Endothelial cell of umbilical vein (primary cell): Measurements from ENCODE around the gene MRPL55. TPM values are rescaled to one million over a fixed set of nuclear protein-coding genes. Genes with fewer than 3 reads are reported as not detected.

Source experiments
- BruUV-seq: library from RNA; stranded (reverse); fragments of 400-500 nt; replicated peaks from 2 replicates; lab custom pipeline; 2021; lab: Mats Ljungman, UMichigan
- CTCF ChIA-PET: fragments of 300-600, 350-600 bp; sonication (Branson Sonifier 250); formaldehyde crosslinking; loops from one replicate; lab custom pipeline; 2021; ENCODE audit warnings: antibody characterized with exemption, inconsistent platforms; lab: Charles Lee
- POLR2A ChIA-PET: fragments of 300-600, 350-600 bp; sonication (Branson Sonifier 250); formaldehyde crosslinking; loops from one replicate; lab custom pipeline; 2021; ENCODE audit warnings: antibody characterized with exemption, inconsistent platforms; lab: Charles Lee
- DNase-seq: peaks from one replicate; pipeline ENCODE4 v3.0.0-alpha.2; 2011; ENCODE audit warnings: low read depth, low spot score
- FAIRE-seq: peaks from 2 replicates; lab custom pipeline; 2011; peaks lifted over from hg19 to GRCh38; lab: Jason Lieb, UNC
- H2AFZ ChIP-seq: 2 replicates; pipeline ENCODE4 v1.6.0; 2012; ENCODE audit warnings: low read depth, low read length, control low read depth, inconsistent platforms
- H3K27ac ChIP-seq: 2 replicates; pipeline ENCODE4 v1.5.1; 2011; ENCODE audit warnings: low read depth, mild to moderate bottlenecking, control low read depth, low read length, moderate library complexity; ENCODE audit not compliant: insufficient read depth
- H3K27me3 ChIP-seq, 2 experiments: 2 replicates each; pipeline versions ENCODE4 v1.6.0 to v1.6.1; 2011; ENCODE audit warnings: low read length in 2 of 2, mixed read lengths in 1 of 2; ENCODE audit not compliant: control insufficient read depth in 2 of 2, insufficient read depth in 2 of 2
- H3K36me3 ChIP-seq, 2 experiments: 2 replicates in 1 of 2; 3 replicates in 1 of 2; pipeline ENCODE4 v1.5.1; 2011; ENCODE audit warnings: low read length in 2 of 2, mild to moderate bottlenecking in 1 of 2, moderate library complexity in 1 of 2; ENCODE audit not compliant: control insufficient read depth in 2 of 2, insufficient read depth in 2 of 2; ENCODE audit errors: extremely low read depth in 1 of 2
- H3K4me1 ChIP-seq: 3 replicates; pipeline ENCODE4 v1.5.1; 2011; ENCODE audit warnings: mild to moderate bottlenecking, low read length; ENCODE audit not compliant: control insufficient read depth, insufficient read depth; ENCODE audit errors: extremely low read depth
- H3K4me2 ChIP-seq: 2 replicates; pipeline ENCODE4 v1.6.1; 2011; ENCODE audit warnings: low read length, control low read depth, mixed read lengths; ENCODE audit not compliant: insufficient read depth
- H3K4me3 ChIP-seq, 3 experiments: fragments of 200-600 bp in 1 of 3; sonication (generic), shearing (Covaris generic) in 1 of 3; replicated peaks in 1 of 3; 2 replicates each; pipeline ENCODE4 v1.5.1; 2011 to 2016; ENCODE audit warnings: control low read depth in 3 of 3, low read length in 3 of 3, mild to moderate bottlenecking in 2 of 3, inconsistent platforms in 1 of 3, low read depth in 1 of 3, moderate library complexity in 1 of 3; ENCODE audit not compliant: insufficient read depth in 1 of 3
- H3K79me2 ChIP-seq: 2 replicates; pipeline ENCODE4 v1.6.0; 2012; ENCODE audit warnings: low read length, inconsistent platforms; ENCODE audit not compliant: control insufficient read depth, insufficient read depth
- H3K9ac ChIP-seq: replicated peaks from 2 replicates; pipeline ENCODE3; 2011; ENCODE audit warnings: low read length, control low read depth; ENCODE audit not compliant: insufficient read depth; ENCODE audit errors: extremely low read depth
- H3K9me1 ChIP-seq: replicated peaks from 3 replicates; pipeline ENCODE4 v1.6.0; 2011; ENCODE audit warnings: mild to moderate bottlenecking, low read length; ENCODE audit not compliant: control insufficient read depth, insufficient read depth; ENCODE audit errors: extremely low read depth
- H3K9me3 ChIP-seq: replicated peaks from 2 replicates; pipeline ENCODE4 v1.5.1; 2012; ENCODE audit warnings: low read length, inconsistent platforms; ENCODE audit not compliant: control insufficient read depth, insufficient read depth
- H4K20me1 ChIP-seq: replicated peaks from 2 replicates; pipeline ENCODE3; 2011; ENCODE audit warnings: mild to moderate bottlenecking, low read length; ENCODE audit not compliant: control insufficient read depth, insufficient read depth; ENCODE audit errors: extremely low read depth
- CTCF ChIP-seq, 2 donors: IDR thresholded peaks; 1 replicate in 1 of 2; 2 replicates in 1 of 2; pipeline ENCODE4 v1.5.1; 2011; ENCODE audit warnings: low read length in 2 of 2, mild to moderate bottlenecking in 2 of 2, moderate library complexity in 2 of 2, control low read depth in 1 of 2, inconsistent platforms in 1 of 2, low read depth in 1 of 2; ENCODE audit not compliant: insufficient read depth in 1 of 2; ENCODE audit errors: extremely low read depth in 1 of 2
- FOS ChIP-seq: IDR thresholded peaks from 2 replicates; pipeline ENCODE4 v1.6.1; 2011; ENCODE audit warnings: mild to moderate bottlenecking, low read length, moderate library complexity, borderline replicate concordance; ENCODE audit not compliant: insufficient read depth
- MAX ChIP-seq: IDR thresholded peaks from 2 replicates; pipeline ENCODE4 v1.6.1; 2011; ENCODE audit not compliant: insufficient read depth, insufficient read length
- MYC ChIP-seq: IDR thresholded peaks from one replicate; pipeline ENCODE4 v1.6.1; 2011; ENCODE audit warnings: mild to moderate bottlenecking, low read depth, low read length
- POLR2A ChIP-seq: IDR thresholded peaks from 2 replicates; pipeline ENCODE4 v1.6.1; 2012; ENCODE audit warnings: low read depth, mild to moderate bottlenecking, control low read depth, low read length
- POLR2AphosphoS5 ChIP-seq: IDR thresholded peaks from 2 replicates; pipeline ENCODE4 v1.6.1; 2012; ENCODE audit warnings: low read depth, mild to moderate bottlenecking, control low read depth, low read length, moderate library complexity; ENCODE audit not compliant: insufficient read depth
- dilution Hi-C: fragments of 300-500 bp; cut with MboI; formaldehyde crosslinking; loops from one replicate; pipeline ENCODE4 v1.15.0; 2019; ENCODE audit warnings: low sequenced_read_pairs; ENCODE audit not compliant: extremely low pct_ligation_motif_present
- intact Hi-C: fragments of 100-400 bp; cut with micrococcal nuclease; formaldehyde crosslinking; loops from one replicate; pipeline ENCODE4 v1.10.0; 2022
- polyA plus RNA-seq, 4 experiments: library from polyadenylated mRNA; depleted of rRNA in 3 of 4; stranded (reverse) in 3 of 4; unstranded in 1 of 4; fragments of >200 nt; gene quantifications; 2 replicates each; pipeline versions ENCODE4 v1.2.1 to v1.2.3, GENCODE V29; 2011 to 2012; ENCODE audit warnings: missing spikeins in 1 of 4
- total RNA-seq: library from RNA; stranded (reverse); gene quantifications from 2 replicates; pipeline ENCODE4 v1.2.3, GENCODE V29; 2021

Gene MRPL55
- total and polyA plus RNA-seq, 2 donors (not counting 3 experiments of a cell fraction or from before 2014, with no cell fraction given): 58.7 to 155 TPM

GRCh38 chr1:228079013-228079412 lies 30.1 kb downstream of the MRPL55 start:
- CTCF ChIA-PET: interaction anchor here (0.9 kb wide), 1 partner anchor 80 kb away, joined by 3 read pairs; no protein-coding TSS in a partner anchor
- intact Hi-C loops: no loop called here

More at GRCh38 chr1:228079013-228079412, 30.1 kb downstream of the MRPL55 start:
- BruUV-seq: no TSS peak
- Histone ChIP-seq H3K9me1 (no peaks in the 10 kb centered on the region), H3K36me3 (no peaks in the 10 kb centered on the region), H3K27me3 (no peaks in the 10 kb centered on the region), H3K27ac (no peak overlapping the region), H3K9ac (no peak overlapping the region), H3K4me1 (peaks cover 7% of the 10 kb centered on the region), H3K9me3 (no peaks in the 10 kb centered on the region), H3K4me3 (no peak overlapping the region), H4K20me1 (no peaks in the 10 kb centered on the region), H2AFZ (no peak overlapping the region), H3K79me2 (peaks cover 28% of the 10 kb centered on the region), H3K4me2 (no peak overlapping the region)
- DNase-seq: no peak
- dilution Hi-C loops: no loop called here
- TF ChIP-seq FOS (no peak), MYC (no peak), MAX (no peak), CTCF (IDR thresholded peaks at IDR 0.05; ENCODE audit: extremely low read depth in 1 of 2, insufficient read depth in 1 of 2, low read depth in 1 of 2, low read length in 2 of 2) (no peak), POLR2A (no peak), POLR2AphosphoS5 (no peak)
- no peak for FAIRE-seq
- POLR2A ChIA-PET: no interaction called here
